Fibroblast of villous mesenchyme (primary cell): ENCODE measurements around the gene HCN4. TPM values are rescaled to one million over a fixed set of nuclear protein-coding genes. Genes with fewer than 3 reads are reported as not detected.

Experiments
- DNase-seq: peaks from one replicate; pipeline ENCODE4 v3.0.0-alpha.2; 2010; ENCODE audit warnings: low read depth
- H3K4me3 ChIP-seq: 2 replicates; pipeline ENCODE4 v1.5.1; 2011; ENCODE audit warnings: low read depth, mild to moderate bottlenecking, low read length
- CTCF ChIP-seq: IDR thresholded peaks from 2 replicates; pipeline ENCODE4 v1.5.1; 2012; ENCODE audit warnings: low read depth, mild to moderate bottlenecking, low read length; ENCODE audit not compliant: insufficient read depth
- total RNA-seq: library from RNA; depleted of rRNA; stranded (reverse); fragments of >200 nt; gene quantifications from 2 replicates; pipeline ENCODE4 v1.2.3, GENCODE V29; 2012

HCN4 gene
- total RNA-seq, 1 donor = not detected

- TF ChIP-seq CTCF = no peak
- H3K4me3 ChIP-seq = no peak overlapping the region
- DNase-seq = no peak
Observed at GRCh38 chr15:73322665-73323373, 45.9 kb downstream of the HCN4 start.

- H3K4me3 ChIP-seq = no peak overlapping the region
- no peak for TF ChIP-seq CTCF
- DNase-seq = no peak
Observed at GRCh38 chr15:73321496-73322450, 47.0 kb downstream of the HCN4 start.

GRCh38 chr15:73320619-73321180 lies 48.1 kb downstream of the HCN4 start:
- no peak for DNase-seq
- H3K4me3 ChIP-seq = no peak overlapping the region
- TF ChIP-seq CTCF = no peak

GRCh38 chr15:73319460-73320245 lies 49.1 kb downstream of the HCN4 start:
- no peak for TF ChIP-seq CTCF
- no peak for DNase-seq
- H3K4me3 ChIP-seq = no peak overlapping the region

GRCh38 chr15:73318463-73319351 lies 50.1 kb downstream of the HCN4 start:
- H3K4me3 ChIP-seq = no peak overlapping the region
- TF ChIP-seq CTCF = no peak
- no peak for DNase-seq
